HEK293 (cell line): ENCODE results near the gene METAP1D.

Experiments
- BCL11A ChIP-seq: fragments of 450-650 bp; formaldehyde crosslinking; IDR thresholded peaks from 2 replicates; pipeline ENCODE4 v1.5.1; 2016; ENCODE audit warnings: low read depth, missing biosample characterization, missing genetic modification characterization
- FEZF1 ChIP-seq: fragments of 450-650 bp; formaldehyde crosslinking; IDR thresholded peaks from 2 replicates; pipeline ENCODE4 v1.5.1; 2016; ENCODE audit warnings: missing biosample characterization, missing genetic modification characterization
- GLIS1 ChIP-seq: fragments of 450-650 bp; formaldehyde crosslinking; IDR thresholded peaks from 2 replicates; pipeline ENCODE4 v1.5.1; 2016; ENCODE audit warnings: missing biosample characterization, missing genetic modification characterization
- KLF1 ChIP-seq: fragments of 450-650 bp; formaldehyde crosslinking; IDR thresholded peaks from 2 replicates; pipeline ENCODE4 v1.5.1; 2016; ENCODE audit warnings: missing biosample characterization, missing genetic modification characterization
- KLF10 ChIP-seq: fragments of 450-650 bp; IDR thresholded peaks from 2 replicates; pipeline ENCODE4 v1.5.1; 2018; ENCODE audit warnings: missing biosample characterization, mild to moderate bottlenecking, missing genetic modification characterization
- KLF7 ChIP-seq: fragments of 450-650 bp; formaldehyde crosslinking; IDR thresholded peaks from 2 replicates; pipeline ENCODE4 v1.5.1; 2016; ENCODE audit warnings: missing biosample characterization, missing genetic modification characterization, borderline replicate concordance
- KLF9 ChIP-seq: fragments of 450-650 bp; formaldehyde crosslinking; IDR thresholded peaks from 2 replicates; pipeline ENCODE4 v1.5.1; 2016; ENCODE audit warnings: missing biosample characterization, missing genetic modification characterization, low read depth
- OVOL3 ChIP-seq: fragments of 450-650 bp; formaldehyde crosslinking; IDR thresholded peaks from 2 replicates; pipeline ENCODE4 v1.5.1; 2016; ENCODE audit warnings: missing biosample characterization, missing genetic modification characterization
- SP7 ChIP-seq: fragments of 450-650 bp; formaldehyde crosslinking; IDR thresholded peaks from 2 replicates; pipeline ENCODE4 v1.5.1; 2016; ENCODE audit warnings: missing biosample characterization, missing genetic modification characterization
- ZBTB20 ChIP-seq: fragments of 450-650 bp; formaldehyde crosslinking; IDR thresholded peaks from 2 replicates; pipeline ENCODE4 v1.5.1; 2016; ENCODE audit warnings: missing biosample characterization, missing genetic modification characterization
- ZBTB48 ChIP-seq: fragments of 450-650 bp; formaldehyde crosslinking; IDR thresholded peaks from 2 replicates; pipeline ENCODE4 v1.5.1; 2016; ENCODE audit warnings: missing biosample characterization, missing genetic modification characterization
- ZBTB8A ChIP-seq: fragments of 450-650 bp; formaldehyde crosslinking; IDR thresholded peaks from 2 replicates; pipeline ENCODE4 v1.5.1; 2016; ENCODE audit warnings: missing biosample characterization, missing genetic modification characterization
- ZFP3 ChIP-seq: fragments of 450-650 bp; formaldehyde crosslinking; IDR thresholded peaks from 2 replicates; pipeline ENCODE4 v1.5.1; 2016; ENCODE audit warnings: low read depth, missing biosample characterization, missing genetic modification characterization
- ZFP37 ChIP-seq: fragments of 450-650 bp; formaldehyde crosslinking; IDR thresholded peaks from 2 replicates; pipeline ENCODE4 v1.5.1; 2016; ENCODE audit warnings: missing biosample characterization, missing genetic modification characterization
- ZFP41 ChIP-seq: fragments of 450-650 bp; formaldehyde crosslinking; IDR thresholded peaks from 2 replicates; pipeline ENCODE4 v1.5.1; 2016; ENCODE audit warnings: missing biosample characterization, missing genetic modification characterization, borderline replicate concordance
- ZNF302 ChIP-seq: fragments of 450-650 bp; formaldehyde crosslinking; IDR thresholded peaks from 2 replicates; pipeline ENCODE4 v1.5.1; 2016; ENCODE audit warnings: missing biosample characterization, missing genetic modification characterization, low read depth
- ZNF341 ChIP-seq: fragments of 450-650 bp; formaldehyde crosslinking; IDR thresholded peaks from 2 replicates; pipeline ENCODE4; 2016; ENCODE audit warnings: low read depth, missing biosample characterization, missing genetic modification characterization
- ZNF366 ChIP-seq: fragments of 450-650 bp; formaldehyde crosslinking; conservative IDR thresholded peaks from 2 replicates; pipeline ENCODE4 v1.5.1; 2016; ENCODE audit warnings: missing biosample characterization, missing genetic modification characterization
- ZNF501 ChIP-seq: fragments of 450-650 bp; formaldehyde crosslinking; IDR thresholded peaks from 2 replicates; pipeline ENCODE4 v1.5.1; 2016; ENCODE audit warnings: missing biosample characterization, missing genetic modification characterization
- ZNF514 ChIP-seq: fragments of 450-650 bp; formaldehyde crosslinking; IDR thresholded peaks from 2 replicates; pipeline ENCODE4 v1.5.1; 2016; ENCODE audit warnings: missing biosample characterization, missing genetic modification characterization
- ZNF626 ChIP-seq: fragments of 450-650 bp; sonication (Bioruptor Pico); formaldehyde crosslinking; IDR thresholded peaks from 2 replicates; pipeline ENCODE4 v1.5.1; 2018; ENCODE audit warnings: missing biosample characterization, missing genetic modification characterization, inconsistent platforms
- ZNF76 ChIP-seq: fragments of 450-650 bp; formaldehyde crosslinking; IDR thresholded peaks from 2 replicates; pipeline ENCODE4; 2016; ENCODE audit warnings: low read depth, missing biosample characterization, missing genetic modification characterization, borderline replicate concordance
- TF ChIP-seq, protein P1 (sequence below): fragments of 450-650 bp; formaldehyde crosslinking; IDR thresholded peaks from 2 replicates; pipeline ENCODE4 v1.5.1; 2016; ENCODE audit warnings: missing biosample characterization, missing genetic modification characterization
- TF ChIP-seq, protein P2 (sequence below): IDR thresholded peaks from 2 replicates; pipeline ENCODE4 v1.6.1; 2011; ENCODE audit warnings: mild to moderate bottlenecking, low read depth, low read length, borderline replicate concordance
- TF ChIP-seq, protein P3 (sequence below): fragments of 450-650 bp; formaldehyde crosslinking; IDR thresholded peaks from 2 replicates; pipeline ENCODE4 v1.5.1; 2017; ENCODE audit warnings: missing biosample characterization, missing genetic modification characterization
- TF ChIP-seq, protein P4 (sequence below): fragments of 450-650 bp; formaldehyde crosslinking; IDR thresholded peaks from 2 replicates; pipeline ENCODE4 v1.5.1; 2016; ENCODE audit warnings: missing biosample characterization, missing genetic modification characterization
- TF ChIP-seq, protein P5 (sequence below): fragments of 450-650 bp; formaldehyde crosslinking; IDR thresholded peaks from 2 replicates; pipeline ENCODE4 v1.5.1; 2016; ENCODE audit warnings: missing biosample characterization, missing genetic modification characterization
- TF ChIP-seq, protein P6 (sequence below): fragments of 450-650 bp; formaldehyde crosslinking; IDR thresholded peaks from 2 replicates; pipeline ENCODE4 v1.5.1; 2016; ENCODE audit warnings: missing biosample characterization, missing genetic modification characterization
- TF ChIP-seq, protein P7 (sequence below): sonication (generic); formaldehyde crosslinking; IDR thresholded peaks from 2 replicates; pipeline ENCODE4 v1.8.1; 2022; ENCODE audit warnings: mild to moderate bottlenecking, moderate library complexity, missing genetic modification reagents

Gene METAP1D

DNA sequence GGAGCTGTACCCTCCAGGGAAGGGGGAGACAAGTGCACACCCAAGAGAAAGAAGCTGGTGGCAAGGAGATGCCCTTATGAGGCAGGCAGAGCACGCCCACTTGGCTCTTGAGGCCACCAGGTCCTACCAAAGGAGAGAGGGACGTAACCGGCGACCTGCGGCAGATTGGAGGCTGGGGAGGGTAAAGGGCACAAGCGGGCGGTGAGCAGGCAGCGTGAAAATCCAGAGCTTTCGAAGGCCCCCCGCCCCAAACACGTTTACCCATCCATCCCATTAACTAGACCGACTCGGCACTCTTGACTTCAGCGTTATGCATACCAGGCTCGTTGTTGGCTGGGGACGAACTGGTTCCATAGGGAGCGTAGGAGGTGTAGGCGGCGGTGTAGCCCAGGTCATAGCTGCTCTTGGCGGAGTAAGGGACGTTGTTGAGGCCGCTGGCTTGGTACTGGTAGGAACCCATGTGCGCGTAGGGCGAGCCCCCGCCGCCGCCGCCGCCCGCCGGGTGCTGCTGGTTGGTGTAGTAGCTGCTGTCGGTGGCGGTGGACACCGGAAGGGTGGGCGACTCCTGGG lies 102.2 kb downstream of the METAP1D start (continued):
- TF ChIP-seq, protein P1, sequence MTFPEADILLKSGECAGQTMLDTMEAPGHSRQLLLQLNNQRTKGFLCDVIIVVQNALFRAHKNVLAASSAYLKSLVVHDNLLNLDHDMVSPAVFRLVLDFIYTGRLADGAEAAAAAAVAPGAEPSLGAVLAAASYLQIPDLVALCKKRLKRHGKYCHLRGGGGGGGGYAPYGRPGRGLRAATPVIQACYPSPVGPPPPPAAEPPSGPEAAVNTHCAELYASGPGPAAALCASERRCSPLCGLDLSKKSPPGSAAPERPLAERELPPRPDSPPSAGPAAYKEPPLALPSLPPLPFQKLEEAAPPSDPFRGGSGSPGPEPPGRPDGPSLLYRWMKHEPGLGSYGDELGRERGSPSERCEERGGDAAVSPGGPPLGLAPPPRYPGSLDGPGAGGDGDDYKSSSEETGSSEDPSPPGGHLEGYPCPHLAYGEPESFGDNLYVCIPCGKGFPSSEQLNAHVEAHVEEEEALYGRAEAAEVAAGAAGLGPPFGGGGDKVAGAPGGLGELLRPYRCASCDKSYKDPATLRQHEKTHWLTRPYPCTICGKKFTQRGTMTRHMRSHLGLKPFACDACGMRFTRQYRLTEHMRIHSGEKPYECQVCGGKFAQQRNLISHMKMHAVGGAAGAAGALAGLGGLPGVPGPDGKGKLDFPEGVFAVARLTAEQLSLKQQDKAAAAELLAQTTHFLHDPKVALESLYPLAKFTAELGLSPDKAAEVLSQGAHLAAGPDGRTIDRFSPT (tag by site-specific recombination) = peak; percentile 94
- TF ChIP-seq OVOL3 (no peak), GLIS1 (tag by site-specific recombination) (no peak; the same call in none of the 2 replicates), SP7 (tag by site-specific recombination) (peak; percentile 9; the same call in 1 of the 2 replicates), ZFP41 (tag by site-specific recombination) (no peak), ZFP37 (tag by site-specific recombination) (no peak; the same call in 1 of the 2 replicates), KLF9 (tag by site-specific recombination) (peak; percentile 86), KLF7 (tag by site-specific recombination) (peak; percentile 30; the same call in 1 of the 2 replicates), ZNF302 (no peak), ZNF76 (tag by site-specific recombination) (no peak; the same call in 1 of the 2 replicates), FEZF1 (0 out of 2 replicates have a peak, but pooled peaks have one; percentile 5), ZBTB48 (tag by site-specific recombination) (peak; percentile 81), ZFP3 (no peak), ZNF514 (tag by site-specific recombination) (no peak), ZNF341 (tag by site-specific recombination) (peak; percentile 97), ZNF626 (tag by site-specific recombination) (no peak), ZBTB8A (tag by site-specific recombination) (peak; percentile 77), ZBTB20 (tag by site-specific recombination) (peak; percentile 56), ZNF501 (tag by site-specific recombination) (0 out of 2 replicates have a peak, but pooled peaks have one; percentile 37), KLF1 (tag by site-specific recombination) (peak; percentile 18; the same call in 1 of the 2 replicates), KLF10 (tag by site-specific recombination) (no peak; the same call in 1 of the 2 replicates), ZNF366 (tag by site-specific recombination) (peak; percentile 73), BCL11A (tag by site-specific recombination) (peak; percentile 76)
- TF ChIP-seq, protein P2, sequence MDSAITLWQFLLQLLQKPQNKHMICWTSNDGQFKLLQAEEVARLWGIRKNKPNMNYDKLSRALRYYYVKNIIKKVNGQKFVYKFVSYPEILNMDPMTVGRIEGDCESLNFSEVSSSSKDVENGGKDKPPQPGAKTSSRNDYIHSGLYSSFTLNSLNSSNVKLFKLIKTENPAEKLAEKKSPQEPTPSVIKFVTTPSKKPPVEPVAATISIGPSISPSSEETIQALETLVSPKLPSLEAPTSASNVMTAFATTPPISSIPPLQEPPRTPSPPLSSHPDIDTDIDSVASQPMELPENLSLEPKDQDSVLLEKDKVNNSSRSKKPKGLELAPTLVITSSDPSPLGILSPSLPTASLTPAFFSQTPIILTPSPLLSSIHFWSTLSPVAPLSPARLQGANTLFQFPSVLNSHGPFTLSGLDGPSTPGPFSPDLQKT = no peak
- TF ChIP-seq, protein P3, sequence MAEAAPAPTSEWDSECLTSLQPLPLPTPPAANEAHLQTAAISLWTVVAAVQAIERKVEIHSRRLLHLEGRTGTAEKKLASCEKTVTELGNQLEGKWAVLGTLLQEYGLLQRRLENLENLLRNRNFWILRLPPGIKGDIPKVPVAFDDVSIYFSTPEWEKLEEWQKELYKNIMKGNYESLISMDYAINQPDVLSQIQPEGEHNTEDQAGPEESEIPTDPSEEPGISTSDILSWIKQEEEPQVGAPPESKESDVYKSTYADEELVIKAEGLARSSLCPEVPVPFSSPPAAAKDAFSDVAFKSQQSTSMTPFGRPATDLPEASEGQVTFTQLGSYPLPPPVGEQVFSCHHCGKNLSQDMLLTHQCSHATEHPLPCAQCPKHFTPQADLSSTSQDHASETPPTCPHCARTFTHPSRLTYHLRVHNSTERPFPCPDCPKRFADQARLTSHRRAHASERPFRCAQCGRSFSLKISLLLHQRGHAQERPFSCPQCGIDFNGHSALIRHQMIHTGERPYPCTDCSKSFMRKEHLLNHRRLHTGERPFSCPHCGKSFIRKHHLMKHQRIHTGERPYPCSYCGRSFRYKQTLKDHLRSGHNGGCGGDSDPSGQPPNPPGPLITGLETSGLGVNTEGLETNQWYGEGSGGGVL (tag by site-specific recombination) = peak; percentile 53
- TF ChIP-seq, protein P4, sequence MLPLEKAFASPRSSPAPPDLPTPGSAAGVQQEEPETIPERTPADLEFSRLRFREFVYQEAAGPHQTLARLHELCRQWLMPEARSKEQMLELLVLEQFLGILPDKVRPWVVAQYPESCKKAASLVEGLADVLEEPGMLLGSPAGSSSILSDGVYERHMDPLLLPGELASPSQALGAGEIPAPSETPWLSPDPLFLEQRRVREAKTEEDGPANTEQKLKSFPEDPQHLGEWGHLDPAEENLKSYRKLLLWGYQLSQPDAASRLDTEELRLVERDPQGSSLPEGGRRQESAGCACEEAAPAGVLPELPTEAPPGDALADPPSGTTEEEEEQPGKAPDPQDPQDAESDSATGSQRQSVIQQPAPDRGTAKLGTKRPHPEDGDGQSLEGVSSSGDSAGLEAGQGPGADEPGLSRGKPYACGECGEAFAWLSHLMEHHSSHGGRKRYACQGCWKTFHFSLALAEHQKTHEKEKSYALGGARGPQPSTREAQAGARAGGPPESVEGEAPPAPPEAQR (tag by site-specific recombination) = no peak
- TF ChIP-seq, protein P5, sequence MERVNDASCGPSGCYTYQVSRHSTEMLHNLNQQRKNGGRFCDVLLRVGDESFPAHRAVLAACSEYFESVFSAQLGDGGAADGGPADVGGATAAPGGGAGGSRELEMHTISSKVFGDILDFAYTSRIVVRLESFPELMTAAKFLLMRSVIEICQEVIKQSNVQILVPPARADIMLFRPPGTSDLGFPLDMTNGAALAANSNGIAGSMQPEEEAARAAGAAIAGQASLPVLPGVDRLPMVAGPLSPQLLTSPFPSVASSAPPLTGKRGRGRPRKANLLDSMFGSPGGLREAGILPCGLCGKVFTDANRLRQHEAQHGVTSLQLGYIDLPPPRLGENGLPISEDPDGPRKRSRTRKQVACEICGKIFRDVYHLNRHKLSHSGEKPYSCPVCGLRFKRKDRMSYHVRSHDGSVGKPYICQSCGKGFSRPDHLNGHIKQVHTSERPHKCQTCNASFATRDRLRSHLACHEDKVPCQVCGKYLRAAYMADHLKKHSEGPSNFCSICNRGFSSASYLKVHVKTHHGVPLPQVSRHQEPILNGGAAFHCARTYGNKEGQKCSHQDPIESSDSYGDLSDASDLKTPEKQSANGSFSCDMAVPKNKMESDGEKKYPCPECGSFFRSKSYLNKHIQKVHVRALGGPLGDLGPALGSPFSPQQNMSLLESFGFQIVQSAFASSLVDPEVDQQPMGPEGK = peak; percentile 79
- TF ChIP-seq, protein P6, sequence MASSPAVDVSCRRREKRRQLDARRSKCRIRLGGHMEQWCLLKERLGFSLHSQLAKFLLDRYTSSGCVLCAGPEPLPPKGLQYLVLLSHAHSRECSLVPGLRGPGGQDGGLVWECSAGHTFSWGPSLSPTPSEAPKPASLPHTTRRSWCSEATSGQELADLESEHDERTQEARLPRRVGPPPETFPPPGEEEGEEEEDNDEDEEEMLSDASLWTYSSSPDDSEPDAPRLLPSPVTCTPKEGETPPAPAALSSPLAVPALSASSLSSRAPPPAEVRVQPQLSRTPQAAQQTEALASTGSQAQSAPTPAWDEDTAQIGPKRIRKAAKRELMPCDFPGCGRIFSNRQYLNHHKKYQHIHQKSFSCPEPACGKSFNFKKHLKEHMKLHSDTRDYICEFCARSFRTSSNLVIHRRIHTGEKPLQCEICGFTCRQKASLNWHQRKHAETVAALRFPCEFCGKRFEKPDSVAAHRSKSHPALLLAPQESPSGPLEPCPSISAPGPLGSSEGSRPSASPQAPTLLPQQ (tag by site-specific recombination) = 0 out of 2 replicates have a peak, but pooled peaks have one; percentile 3
- TF ChIP-seq, protein P7, sequence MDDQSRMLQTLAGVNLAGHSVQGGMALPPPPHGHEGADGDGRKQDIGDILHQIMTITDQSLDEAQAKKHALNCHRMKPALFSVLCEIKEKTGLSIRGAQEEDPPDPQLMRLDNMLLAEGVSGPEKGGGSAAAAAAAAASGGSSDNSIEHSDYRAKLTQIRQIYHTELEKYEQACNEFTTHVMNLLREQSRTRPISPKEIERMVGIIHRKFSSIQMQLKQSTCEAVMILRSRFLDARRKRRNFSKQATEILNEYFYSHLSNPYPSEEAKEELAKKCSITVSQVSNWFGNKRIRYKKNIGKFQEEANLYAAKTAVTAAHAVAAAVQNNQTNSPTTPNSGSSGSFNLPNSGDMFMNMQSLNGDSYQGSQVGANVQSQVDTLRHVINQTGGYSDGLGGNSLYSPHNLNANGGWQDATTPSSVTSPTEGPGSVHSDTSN (CRISPR knock-in tag) = no peak
